Raji (cell line): ENCODE measurements around the gene CHURC1.

Source experiments
- POLR2A ChIP-seq: IDR thresholded peaks from 2 replicates; pipeline ENCODE4 v1.6.1; 2011; ENCODE audit warnings: low read depth, low read length, control low read depth; ENCODE audit not compliant: insufficient read depth

The CHURC1 gene

GRCh38 chr14:64927031-64927430 lies 12.8 kb downstream of the CHURC1 start:
- no peak for TF ChIP-seq POLR2A

GRCh38 chr14:64928239-64929013 lies 14.2 kb downstream of the CHURC1 start:
- TF ChIP-seq POLR2A: no peak

DNA sequence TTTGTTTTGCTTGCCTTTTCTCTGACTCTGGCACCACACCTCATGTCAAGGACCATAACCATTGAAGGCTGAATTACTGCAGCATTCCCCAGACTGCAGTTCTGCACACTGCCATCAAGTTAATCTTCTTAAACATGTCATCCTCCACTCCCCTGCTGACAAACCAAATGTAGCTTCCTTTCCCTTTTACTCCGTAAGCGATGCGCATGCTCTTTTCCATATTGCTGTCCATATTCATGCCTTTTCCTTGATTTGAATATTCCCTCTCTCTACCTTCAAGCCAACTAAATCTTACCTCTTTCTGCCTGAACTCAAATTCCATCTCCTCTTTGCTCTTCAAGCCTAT lies 14.7 kb downstream of the CHURC1 start:
- no peak for TF ChIP-seq POLR2A

DNA sequence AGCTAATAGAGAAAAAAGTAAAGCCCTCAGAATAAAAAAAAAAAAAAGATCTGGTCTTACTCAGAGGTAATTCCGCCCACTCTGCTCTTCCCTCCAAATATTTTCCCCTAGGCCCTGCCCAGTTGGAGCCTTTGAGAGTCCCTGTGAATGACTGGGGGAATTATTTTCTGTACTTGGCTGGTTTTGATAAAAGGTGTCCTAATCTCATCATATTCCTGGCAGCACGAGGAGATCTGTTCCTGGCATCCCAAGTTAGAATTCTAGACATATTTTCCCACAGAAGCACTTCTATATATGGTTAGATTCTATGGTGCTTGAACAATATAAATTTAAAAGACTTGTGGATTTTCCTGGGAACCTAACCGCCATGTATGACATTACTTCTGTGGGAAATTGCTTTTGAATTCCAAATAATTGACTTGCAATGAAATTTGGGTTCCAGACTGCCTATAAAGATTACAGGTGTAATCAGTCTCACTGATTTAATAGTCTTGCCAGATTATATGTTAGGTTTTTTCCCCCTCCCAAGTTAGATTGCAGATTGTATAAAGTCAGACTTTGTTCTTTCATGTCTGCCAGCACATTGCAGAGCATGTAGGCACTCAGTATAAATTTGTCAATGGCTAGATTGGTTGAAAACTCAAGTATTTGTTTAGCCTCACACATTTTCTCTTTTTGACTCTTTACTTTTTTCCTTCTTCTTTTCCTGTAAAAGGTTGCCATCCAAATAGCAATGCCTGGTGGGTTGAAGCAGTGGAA lies 16.0 kb downstream of the CHURC1 start:
- no peak for TF ChIP-seq POLR2A

- no peak for TF ChIP-seq POLR2A
Observed at GRCh38 chr14:64931123-64931522, 16.9 kb downstream of the CHURC1 start.

DNA sequence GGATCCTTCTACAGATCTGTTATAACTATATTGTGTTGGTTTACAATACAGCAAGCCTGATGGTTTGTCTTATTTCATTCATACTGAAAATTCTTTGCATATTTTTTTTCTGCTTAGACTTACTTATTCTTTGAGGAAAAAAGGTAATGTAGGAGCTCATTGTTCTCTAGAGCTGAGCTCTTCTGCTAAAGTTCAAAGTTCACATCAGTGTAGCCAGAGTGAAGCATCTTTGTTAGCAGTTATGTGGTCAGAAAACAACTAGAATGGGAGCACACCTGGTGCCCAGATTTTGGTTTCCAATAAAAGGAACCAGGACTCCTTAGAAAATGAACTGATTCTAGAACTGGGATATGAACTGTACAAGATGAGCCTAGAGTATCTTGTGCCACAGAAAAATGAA lies 18.0 kb downstream of the CHURC1 start:
- TF ChIP-seq POLR2A: no peak

DNA sequence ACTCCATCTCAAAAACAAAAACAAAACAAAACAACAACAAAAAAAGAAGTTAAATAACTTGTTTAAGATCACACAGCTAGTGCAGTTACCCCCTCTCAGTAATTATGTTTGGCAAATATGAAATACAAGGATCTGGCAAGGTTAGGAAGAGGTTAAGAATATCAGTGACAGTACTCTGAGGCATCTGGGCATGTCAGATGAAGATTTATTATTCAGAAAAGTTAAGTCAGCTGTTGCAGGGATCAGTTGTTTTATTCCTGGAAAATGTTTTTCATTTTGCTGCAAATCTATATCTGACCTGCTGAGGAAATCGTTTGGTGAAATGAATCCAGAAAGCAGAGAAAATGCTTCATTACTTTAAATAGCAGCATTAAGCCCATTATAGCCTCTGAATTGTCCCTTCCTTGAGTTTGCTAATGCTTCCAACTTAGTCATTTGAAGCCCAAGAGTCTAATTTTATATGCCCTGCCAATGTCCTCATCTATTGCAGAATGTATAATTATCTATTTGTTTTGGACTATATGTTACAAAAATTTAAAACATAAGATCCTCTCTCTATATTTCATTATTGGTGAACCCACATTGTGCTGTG lies 20.2 kb downstream of the CHURC1 start:
- no peak for TF ChIP-seq POLR2A

DNA sequence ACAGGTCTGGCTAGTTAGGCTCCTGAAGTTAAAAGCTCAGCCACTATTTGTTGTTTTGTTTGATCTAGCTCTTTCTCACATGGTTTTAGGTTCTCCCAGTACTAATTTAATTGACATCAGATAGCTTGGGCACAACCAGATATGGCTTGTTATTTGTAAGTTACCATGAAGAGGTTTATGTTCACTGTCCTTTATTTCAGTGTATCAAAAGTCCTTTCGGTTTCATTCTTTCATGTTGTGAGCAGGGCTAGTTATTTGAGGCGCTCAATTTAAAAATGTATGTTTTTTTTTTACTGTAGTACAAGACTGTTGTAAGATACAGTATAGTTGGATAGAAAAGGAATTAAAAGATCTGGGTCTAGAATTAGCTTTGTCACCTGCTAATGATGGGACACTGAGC lies 21.3 kb downstream of the CHURC1 start:
- no peak for TF ChIP-seq POLR2A

DNA sequence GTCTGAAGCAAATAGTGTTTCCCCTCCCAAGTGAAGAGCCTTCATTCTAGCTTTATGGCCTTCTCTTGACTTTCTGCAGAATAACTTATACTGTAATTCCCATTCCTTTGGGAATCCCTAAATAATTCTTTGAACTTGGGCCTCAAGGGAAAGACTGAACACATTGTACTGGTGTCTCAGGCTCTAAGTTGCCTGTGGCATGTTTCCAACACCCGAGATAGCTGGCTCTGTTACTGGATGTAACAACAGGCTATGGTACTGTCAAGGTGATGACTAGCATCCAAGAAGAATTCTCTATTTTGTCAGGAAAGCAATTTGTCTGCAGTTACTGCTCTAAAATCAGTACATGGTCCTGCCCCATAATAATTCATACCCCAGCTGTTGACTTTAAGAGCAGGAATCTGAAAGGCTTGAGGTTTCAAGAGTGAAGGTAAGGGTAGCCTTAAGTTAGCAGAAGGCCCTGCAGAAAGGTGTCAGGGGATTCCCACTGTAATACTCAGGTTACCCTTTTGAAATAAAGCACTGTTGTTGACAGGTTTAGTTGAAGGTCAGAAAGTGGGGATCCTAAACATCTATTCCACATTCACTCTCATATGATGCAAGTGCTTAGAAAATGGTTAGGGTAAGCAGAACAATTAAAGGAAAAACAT lies 23.0 kb downstream of the CHURC1 start:
- no peak for TF ChIP-seq POLR2A

GRCh38 chr14:64937821-64938193 lies 23.6 kb downstream of the CHURC1 start:
- TF ChIP-seq POLR2A: no peak

DNA sequence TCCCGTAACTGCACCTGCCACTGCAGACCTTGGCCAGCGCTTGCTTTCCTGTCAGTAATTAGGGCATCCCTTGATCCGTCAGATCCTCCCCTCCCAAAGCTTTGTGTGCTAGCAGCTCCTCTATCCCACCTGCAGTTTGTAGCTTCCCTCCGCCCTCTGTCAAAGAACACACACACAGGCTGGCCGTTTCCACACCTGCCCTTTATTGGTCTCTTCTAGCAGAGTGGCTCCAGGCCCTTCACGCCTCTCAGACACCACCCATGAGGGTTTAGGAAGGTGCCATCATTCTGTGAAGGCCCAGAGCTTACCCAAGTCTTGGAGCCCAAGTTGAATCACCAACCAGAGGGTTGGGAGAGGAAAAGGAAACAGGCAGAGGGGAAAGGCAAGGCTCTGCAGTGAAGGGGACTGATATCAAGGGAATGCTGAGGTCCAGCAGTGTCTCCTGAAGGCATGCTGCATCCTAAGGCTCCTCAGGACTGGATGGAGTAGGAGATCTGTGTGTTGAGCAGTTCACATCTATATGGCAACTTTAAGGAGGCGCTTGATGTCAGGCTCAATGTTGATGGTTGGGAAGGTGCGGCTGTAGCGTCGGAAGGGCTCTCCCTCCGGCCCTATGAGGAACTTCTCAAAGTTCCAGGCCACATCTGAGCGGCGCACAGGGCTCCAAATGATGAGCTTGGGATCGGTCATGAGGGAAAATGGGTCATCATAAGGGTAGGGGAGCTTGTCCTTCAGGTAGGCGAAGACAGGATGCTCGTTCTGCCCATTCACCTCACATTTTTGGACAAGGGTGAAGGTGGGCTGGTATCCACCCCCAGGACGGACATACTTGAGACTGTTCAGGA lies 24.9 kb downstream of the CHURC1 start:
- TF ChIP-seq POLR2A: no peak

GRCh38 chr14:64939817-64940190 lies 25.5 kb downstream of the CHURC1 start:
- TF ChIP-seq POLR2A: no peak

DNA sequence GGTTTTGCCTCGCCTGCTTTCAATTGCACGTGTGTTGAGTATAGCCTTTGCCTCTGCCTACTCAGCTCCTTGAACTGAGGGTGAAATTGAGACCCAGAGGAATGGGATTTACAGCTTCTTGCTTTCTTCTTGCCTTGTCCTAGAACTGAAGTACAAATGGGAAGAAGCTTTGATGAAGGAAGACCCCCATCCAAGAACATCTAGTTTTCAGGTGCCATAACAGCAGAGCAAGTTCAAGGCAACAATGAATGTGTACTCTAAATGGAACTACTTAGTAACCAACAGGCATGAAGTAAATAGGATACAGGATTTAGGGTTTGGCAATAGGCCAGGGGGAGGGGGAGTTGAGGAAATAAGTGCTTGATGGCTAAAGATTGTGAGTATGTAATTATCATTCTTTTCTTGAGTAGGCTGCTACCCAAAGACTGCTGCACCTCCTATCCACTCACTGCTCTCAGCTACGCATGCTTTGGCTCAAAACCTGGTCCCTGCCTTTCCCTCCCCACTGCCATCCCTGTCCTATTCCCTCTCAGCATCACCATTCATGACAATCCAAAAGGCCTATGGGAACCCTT lies 26.2 kb downstream of the CHURC1 start:
- no peak for TF ChIP-seq POLR2A

DNA sequence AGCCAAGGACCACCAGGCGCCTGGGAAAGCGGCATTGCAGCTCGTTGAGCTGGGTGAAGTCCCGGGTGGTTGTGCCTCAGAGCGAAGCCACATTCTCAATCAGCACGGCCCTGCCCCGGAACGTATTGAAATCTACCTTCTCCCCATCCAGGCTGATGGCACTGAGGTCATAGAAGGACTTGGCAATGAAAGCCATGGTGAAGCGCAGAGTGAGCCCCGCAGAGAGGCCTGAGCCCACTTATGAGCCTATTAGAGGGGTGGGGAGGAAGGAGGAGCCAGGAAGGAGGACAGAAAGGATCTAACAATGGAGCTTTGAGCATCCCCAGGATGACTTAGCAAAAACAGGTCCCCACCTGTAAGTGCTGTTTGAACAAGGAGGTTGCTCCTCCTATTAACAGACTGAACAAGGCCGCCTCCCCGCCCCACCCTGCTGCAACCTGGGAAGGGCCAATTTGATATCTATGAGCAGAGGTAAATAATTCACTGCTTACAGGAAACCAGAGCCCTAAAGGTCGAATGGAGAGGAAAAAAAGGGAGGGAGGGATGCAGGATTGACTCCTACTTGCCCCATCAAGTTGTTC lies 28.4 kb downstream of the CHURC1 start, which contains the start of gene GPX2:
GPX2 (minus strand) TSS at position 215 of the 581 bp plus-strand sequence; CDS start at position 196, 19 bp downstream.
- no peak for TF ChIP-seq POLR2A
